ENCODE data around the gene SPTBN4.

Gene SPTBN4

GRCh38 chr19:40609561-40610395 lies 143.0 kb downstream of the SPTBN4 start (continued):
- TF ChIP-seq ZNF157 (tag by site-specific recombination; IDR thresholded peaks at IDR 0.05) (no peak), SP3 (tag by site-specific recombination; IDR thresholded peaks at IDR 0.05) (peak; percentile 99), ZNF114 (tag by site-specific recombination; IDR thresholded peaks at IDR 0.05) (no peak), ZNF624 (tag by site-specific recombination; IDR thresholded peaks at IDR 0.05) (no peak), REPIN1 (tag by site-specific recombination; IDR thresholded peaks at IDR 0.05; ENCODE audit: low read depth) (no peak), ZNF585B (tag by site-specific recombination; IDR thresholded peaks at IDR 0.05) (no peak), GLIS2 (tag by site-specific recombination; IDR thresholded peaks at IDR 0.05) (peak; percentile 95), ZNF433 (tag by site-specific recombination; IDR thresholded peaks at IDR 0.05; ENCODE audit: low read depth) (no peak), OSR2 (tag by site-specific recombination; IDR thresholded peaks at IDR 0.05) (peak; percentile 60), ZBTB1 (tag by site-specific recombination; IDR thresholded peaks at IDR 0.05) (no peak), ZNF776 (tag by site-specific recombination; IDR thresholded peaks at IDR 0.05; ENCODE audit: borderline replicate concordance) (no peak), ZNF18 (tag by site-specific recombination; IDR thresholded peaks at IDR 0.05) (no peak), HIC1 (tag by site-specific recombination; IDR thresholded peaks at IDR 0.05) (peak; percentile 65), ZFP69B (tag by site-specific recombination; IDR thresholded peaks at IDR 0.05) (peak; percentile 36; the same call in 1 of the 2 replicates), ZNF76 (tag by site-specific recombination; IDR thresholded peaks at IDR 0.05; ENCODE audit: borderline replicate concordance, low read depth) (peak; percentile 31; the same call in 1 of the 2 replicates), WT1 (tag by site-specific recombination; IDR thresholded peaks at IDR 0.05) (no peak), ZBTB7A (tag by site-specific recombination; IDR thresholded peaks at IDR 0.05; ENCODE audit: low read depth) (peak; percentile 22; the same call in 1 of the 2 replicates), ZNF621 (tag by site-specific recombination; IDR thresholded peaks at IDR 0.05) (no peak), ZNF529 (tag by site-specific recombination; IDR thresholded peaks at IDR 0.05; ENCODE audit: insufficient replicate concordance) (no peak), ZNF132 (tag by site-specific recombination; IDR thresholded peaks at IDR 0.05; ENCODE audit: borderline replicate concordance) (no peak), ZNF274 (IDR thresholded peaks at IDR 0.05; ENCODE audit: low read length) (no peak), ZNF274 (tag by site-specific recombination; IDR thresholded peaks at IDR 0.05; ENCODE audit: borderline replicate concordance) (0 out of 2 replicates have a peak, but pooled peaks have one; percentile 41), ZEB2 (tag by site-specific recombination; IDR thresholded peaks at IDR 0.05) (peak; percentile 28; the same call in 1 of the 2 replicates), ZNF24 (tag by site-specific recombination; IDR thresholded peaks at IDR 0.05) (no peak), ZNF777 (tag by site-specific recombination; IDR thresholded peaks at IDR 0.05; ENCODE audit: borderline replicate concordance) (no peak), ZNF670 (tag by site-specific recombination; IDR thresholded peaks at IDR 0.05; ENCODE audit: low read depth) (no peak), ZXDB (tag by site-specific recombination; IDR thresholded peaks at IDR 0.05) (peak; percentile 45), ZNF239 (tag by site-specific recombination; IDR thresholded peaks at IDR 0.05) (no peak), SCRT1 (tag by site-specific recombination; IDR thresholded peaks at IDR 0.05; ENCODE audit: borderline replicate concordance) (no peak), ZNF544 (tag by site-specific recombination; IDR thresholded peaks at IDR 0.05) (no peak), ZFP41 (tag by site-specific recombination; IDR thresholded peaks at IDR 0.05; ENCODE audit: borderline replicate concordance) (no peak), ZNF398 (tag by site-specific recombination; IDR thresholded peaks at IDR 0.05) (peak; percentile 92), ZNF350 (tag by site-specific recombination; IDR thresholded peaks at IDR 0.05) (no peak), ZNF555 (tag by site-specific recombination; conservative IDR thresholded peaks at IDR 0.05) (no peak), ZNF140 (tag by site-specific recombination; IDR thresholded peaks at IDR 0.05) (no peak)

Measured in HEK293 (cell line).